Neuronal stem cell (in vitro differentiated cells): ENCODE measurements around the gene ASCL4.

Source experiments
- DNase-seq: peaks from one replicate; pipeline ENCODE4 v3.0.0-alpha.2; 2013; ENCODE audit warnings: low spot score
- H2AFZ ChIP-seq: one replicate; pipeline ENCODE4 v1.6.1; 2013; ENCODE audit warnings: mild to moderate bottlenecking, low read length, inconsistent platforms
- H2AK5ac ChIP-seq: 2 replicates; pipeline ENCODE4 v1.6.1; 2013; ENCODE audit warnings: low read depth, mild to moderate bottlenecking, inconsistent platforms, low read length, moderate library complexity, mixed read lengths
- H2BK120ac ChIP-seq: 2 replicates; pipeline ENCODE4 v1.6.1; 2013; ENCODE audit warnings: low read depth, mild to moderate bottlenecking, inconsistent platforms, low read length, moderate library complexity, mixed read lengths
- H2BK12ac ChIP-seq: one replicate; pipeline ENCODE4 v1.6.1; 2013; ENCODE audit warnings: low read length, inconsistent platforms
- H2BK15ac ChIP-seq: 2 replicates; pipeline ENCODE4 v1.6.1; 2013; ENCODE audit warnings: mild to moderate bottlenecking, low read length, inconsistent platforms, mixed read lengths
- H2BK5ac ChIP-seq: one replicate; pipeline ENCODE4 v1.6.1; 2013; ENCODE audit warnings: inconsistent platforms, mild to moderate bottlenecking, low read length, moderate library complexity
- H3K14ac ChIP-seq: one replicate; pipeline ENCODE4 v1.6.1; 2013; ENCODE audit warnings: low read length, inconsistent platforms
- H3K18ac ChIP-seq: 2 replicates; pipeline ENCODE4 v1.6.1; 2013; ENCODE audit warnings: low read length, inconsistent platforms
- H3K23ac ChIP-seq: 2 replicates; pipeline ENCODE4 v1.6.1; 2013; ENCODE audit warnings: low read depth, mild to moderate bottlenecking, mixed read lengths, low read length, inconsistent platforms; ENCODE audit not compliant: poor library complexity
- H3K27ac ChIP-seq: replicated peaks from 3 replicates; pipeline ENCODE4 v1.5.1; 2013; ENCODE audit warnings: low read length, inconsistent platforms
- H3K27me3 ChIP-seq, 3 experiments: 2 replicates each; pipeline ENCODE4 v1.6.1; 2013; ENCODE audit warnings: low read length in 3 of 3, mild to moderate bottlenecking in 2 of 3, inconsistent platforms in 1 of 3, low read depth in 1 of 3, mixed read lengths in 1 of 3, moderate library complexity in 1 of 3; ENCODE audit not compliant: control insufficient read depth in 3 of 3, insufficient read depth in 3 of 3
- H3K36me3 ChIP-seq, 2 donors: replicated peaks in 1 of 2; 2 replicates each; pipeline ENCODE4 v1.6.1; 2013; ENCODE audit warnings: low read length in 2 of 2; ENCODE audit not compliant: control insufficient read depth in 2 of 2, insufficient read depth in 2 of 2
- H3K4ac ChIP-seq: 2 replicates; pipeline ENCODE4 v1.6.1; 2013; ENCODE audit warnings: inconsistent platforms, mild to moderate bottlenecking, low read length, moderate library complexity
- H3K4me1 ChIP-seq, 2 donors: 1 replicate in 1 of 2; 2 replicates in 1 of 2; pipeline ENCODE4 v1.6.1; 2013; ENCODE audit warnings: low read length in 2 of 2, low read depth in 1 of 2; ENCODE audit not compliant: control insufficient read depth in 2 of 2, insufficient read depth in 1 of 2
- H3K4me2 ChIP-seq: one replicate; pipeline ENCODE4 v1.6.1; 2013; ENCODE audit warnings: mild to moderate bottlenecking, low read length, inconsistent platforms; ENCODE audit not compliant: insufficient read depth, poor library complexity, severe bottlenecking
- H3K4me3 ChIP-seq, 2 donors: 2 replicates each; pipeline ENCODE4 v1.5.1; 2013; ENCODE audit warnings: low read length in 2 of 2, mild to moderate bottlenecking in 2 of 2, inconsistent platforms in 1 of 2, moderate library complexity in 1 of 2
- H3K79me1 ChIP-seq: one replicate; pipeline ENCODE4 v1.6.1; 2013; ENCODE audit warnings: low read depth, mild to moderate bottlenecking, inconsistent platforms, low read length, moderate library complexity
- H3K9ac ChIP-seq: one replicate; pipeline ENCODE4 v1.6.1; 2013; ENCODE audit warnings: mild to moderate bottlenecking, low read depth, low read length, inconsistent platforms; ENCODE audit not compliant: poor library complexity
- H3K9me3 ChIP-seq, 2 donors: replicated peaks in 1 of 2; 2 replicates each; pipeline versions ENCODE3 to v1.6.1; 2013; ENCODE audit warnings: low read length in 2 of 2, mild to moderate bottlenecking in 2 of 2, inconsistent platforms in 1 of 2, low read depth in 1 of 2, mixed read lengths in 1 of 2, moderate library complexity in 1 of 2; ENCODE audit not compliant: control insufficient read depth in 2 of 2, insufficient read depth in 1 of 2
- H4K8ac ChIP-seq: one replicate; pipeline ENCODE4 v1.6.1; 2013; ENCODE audit warnings: low read depth, mild to moderate bottlenecking, inconsistent platforms, low read length, moderate library complexity
- H4K91ac ChIP-seq: one replicate; pipeline ENCODE4 v1.6.1; 2013; ENCODE audit warnings: low read length, low read depth, mild to moderate bottlenecking, inconsistent platforms; ENCODE audit not compliant: poor library complexity
- WGBS, 2 donors: extraction: QIAGEN DNeasy Blood & Tissue Kit; methylation state at CpG; one replicate each; pipeline ENCODE4 v1.1.7; 2013; ENCODE audit warnings: missing lambda C conversion rate in 2 of 2, mixed read lengths in 1 of 2; ENCODE audit not compliant: insufficient read length in 2 of 2, insufficient replicate concordance in 1 of 2; ENCODE audit errors: extremely low coverage in 2 of 2; 5-methylcytosine and 5-hydroxymethylcytosine counted together

The ASCL4 gene

GRCh38 chr12:107736914-107737313, 37.6 kb upstream of the ASCL4 start:
- H4K91ac ChIP-seq: no peak overlapping the region
- no peak overlapping the region for H3K4me2 ChIP-seq
- H3K4me1 ChIP-seq: no peaks in the 10 kb centered on the region
- no peak overlapping the region for H3K27ac ChIP-seq
- no peaks in the 10 kb centered on the region for H3K27me3 ChIP-seq
- H2AFZ ChIP-seq: no peak overlapping the region
- H3K36me3 ChIP-seq: peaks cover 43 to 98% of the 10 kb centered on the region in 2 donors
- no peak overlapping the region for H2BK15ac ChIP-seq
- WGBS, 2 donors: no CpG with 5 or more reads among the region's 4 CpGs
- H3K9me3 ChIP-seq: no peaks in the 10 kb centered on the region
- no peak overlapping the region for H3K18ac ChIP-seq
- H2AK5ac ChIP-seq: no peak overlapping the region
- H4K8ac ChIP-seq: no peak overlapping the region
- H3K23ac ChIP-seq: no peak overlapping the region
- H3K14ac ChIP-seq: no peak overlapping the region
- no peak overlapping the region for H2BK120ac ChIP-seq
- no peak for DNase-seq
- H2BK5ac ChIP-seq: no peak overlapping the region
- no peak overlapping the region for H3K4me3 ChIP-seq
- no peak overlapping the region for H3K9ac ChIP-seq
- no peak overlapping the region for H3K4ac ChIP-seq
- no peaks in the 10 kb centered on the region for H3K79me1 ChIP-seq
- H2BK12ac ChIP-seq: no peak overlapping the region

GRCh38 chr12:107748472-107748871, 26.0 kb upstream of the ASCL4 start:
- Histone ChIP-seq H4K8ac (no peak overlapping the region), H3K79me1 (peaks cover 4% of the 10 kb centered on the region), H2BK5ac (no peak overlapping the region), H3K9ac (no peak overlapping the region), H3K4me3 (no peak overlapping the region), H3K4me2 (no peak overlapping the region), H3K14ac (no peak overlapping the region), H2BK120ac (no peak overlapping the region), H2AFZ (no peak overlapping the region), H2BK15ac (no peak overlapping the region), H3K27me3 (peaks cover 0 to 2% (median 0%) of the 10 kb centered on the region in 3 experiments), H3K36me3 (peaks cover 26 to 100% of the 10 kb centered on the region in 2 donors), H3K23ac (no peak overlapping the region), H2BK12ac (no peak overlapping the region), H3K4me1 (peaks cover 3 to 5% of the 10 kb centered on the region in 2 donors), H3K18ac (no peak overlapping the region), H2AK5ac (no peak overlapping the region), H3K27ac (no peak overlapping the region), H4K91ac (no peak overlapping the region), H3K4ac (no peak overlapping the region), H3K9me3 (peaks cover 0 to 2% of the 10 kb centered on the region in 2 donors)
- WGBS, 2 donors: no CpG with 5 or more reads among the region's 6 CpGs
- DNase-seq: no peak

GRCh38 chr12:107749083-107749482, 25.4 kb upstream of the ASCL4 start:
- Histone ChIP-seq H4K8ac (no peak overlapping the region), H3K4me2 (no peak overlapping the region)

GRCh38 chr12:107759410-107759809, 15.1 kb upstream of the ASCL4 start:
- DNase-seq: no peak
- no peak overlapping the region for H3K23ac ChIP-seq
- no peak overlapping the region for H3K27ac ChIP-seq
- H3K4me1 ChIP-seq: peaks cover 3 to 10% of the 10 kb centered on the region in 2 donors
- H3K27me3 ChIP-seq: peaks cover 0 to 4% (median 0%) of the 10 kb centered on the region in 3 experiments
- peak overlapping the region in 1 of 2 donors; percentile 65 for H3K4me3 ChIP-seq
- peaks cover 15 to 49% of the 10 kb centered on the region in 2 donors for H3K36me3 ChIP-seq
- no peak overlapping the region for H2BK5ac ChIP-seq
- H2AK5ac ChIP-seq: no peak overlapping the region
- H2BK12ac ChIP-seq: no peak overlapping the region
- H2AFZ ChIP-seq: no peak overlapping the region
- WGBS, 2 donors: no CpG with 5 or more reads among the region's 3 CpGs
- H3K9ac ChIP-seq: no peak overlapping the region
- no peaks in the 10 kb centered on the region for H3K9me3 ChIP-seq
- no peak overlapping the region for H3K4ac ChIP-seq
- no peak overlapping the region for H3K18ac ChIP-seq
- H3K4me2 ChIP-seq: no peak overlapping the region
- no peak overlapping the region for H2BK120ac ChIP-seq
- H3K79me1 ChIP-seq: no peaks in the 10 kb centered on the region
- H2BK15ac ChIP-seq: no peak overlapping the region
- H4K91ac ChIP-seq: no peak overlapping the region
- no peak overlapping the region for H3K14ac ChIP-seq
- no peak overlapping the region for H4K8ac ChIP-seq

More at GRCh38 chr12:107749083-107749482, 25.4 kb upstream of the ASCL4 start:
- Histone ChIP-seq H3K9me3 (peaks cover 0 to 2% of the 10 kb centered on the region in 2 donors), H2BK15ac (no peak overlapping the region), H2BK5ac (no peak overlapping the region), H3K36me3 (peaks cover 28 to 100% of the 10 kb centered on the region in 2 donors), H3K23ac (no peak overlapping the region), H3K4me1 (peaks cover 3 to 5% of the 10 kb centered on the region in 2 donors), H3K18ac (no peak overlapping the region), H3K79me1 (peaks cover 4% of the 10 kb centered on the region), H3K27ac (no peak overlapping the region), H3K27me3 (peaks cover 0 to 2% (median 0%) of the 10 kb centered on the region in 3 experiments), H2BK12ac (no peak overlapping the region), H3K4me3 (no peak overlapping the region), H2BK120ac (no peak overlapping the region), H3K4ac (no peak overlapping the region), H3K9ac (no peak overlapping the region), H3K14ac (no peak overlapping the region), H4K91ac (no peak overlapping the region), H2AK5ac (no peak overlapping the region), H2AFZ (no peak overlapping the region)
- no peak for DNase-seq
- 100% methylated on average over 1 of the region's 1 CpG for WGBS, 2 donors
